Measurements from ENCODE around the gene AKAP10.

- no peak for TF ChIP-seq EZH2 (IDR thresholded peaks at IDR 0.05)
- TF ChIP-seq CTCF (IDR thresholded peaks at IDR 0.05), result no peak
- no peak for TF ChIP-seq EZH2phosphoT487 (IDR thresholded peaks at IDR 0.05)
Observed at GRCh38 chr17:19938736-19939135, 38.9 kb downstream of the AKAP10 start.

Measured in neural progenitor cell (in vitro differentiated cells).